Nephron progenitor cell (in vitro differentiated cells): ENCODE data around the gene CRHR2.

ENCODE experiments used
- DNase-seq: peaks from one replicate; pipeline ENCODE4 v3.0.0; 2021
- H3K27ac Mint-ChIP-seq: 2 replicates; pipeline ENCODE4 v1.8.0; 2021; ENCODE audit warnings: mild to moderate bottlenecking, moderate library complexity, mixed read lengths
- H3K27me3 Mint-ChIP-seq: 2 replicates; pipeline ENCODE4 v1.8.0; 2021; ENCODE audit warnings: mild to moderate bottlenecking, low read depth, mixed read lengths; ENCODE audit not compliant: poor library complexity
- H3K36me3 Mint-ChIP-seq: 2 replicates; pipeline ENCODE4 v1.8.0; 2021; ENCODE audit warnings: low read depth, mixed read lengths
- H3K4me1 Mint-ChIP-seq: 2 replicates; pipeline ENCODE4 v1.8.0; 2021; ENCODE audit warnings: mixed read lengths
- H3K4me3 Mint-ChIP-seq: 2 replicates; pipeline ENCODE4 v1.8.0; 2021; ENCODE audit warnings: mild to moderate bottlenecking, moderate library complexity, mixed read lengths
- H3K9me3 Mint-ChIP-seq: 2 replicates; pipeline ENCODE4 v1.8.0; 2021; ENCODE audit warnings: mild to moderate bottlenecking, moderate library complexity, mixed read lengths
- TF ChIP-seq, protein P1 (sequence below): fragments of 200-600 bp; sonication (generic); IDR thresholded peaks from 2 replicates; pipeline ENCODE4 v1.5.0; 2021; ENCODE audit warnings: antibody characterized with exemption

The CRHR2 gene

DNA sequence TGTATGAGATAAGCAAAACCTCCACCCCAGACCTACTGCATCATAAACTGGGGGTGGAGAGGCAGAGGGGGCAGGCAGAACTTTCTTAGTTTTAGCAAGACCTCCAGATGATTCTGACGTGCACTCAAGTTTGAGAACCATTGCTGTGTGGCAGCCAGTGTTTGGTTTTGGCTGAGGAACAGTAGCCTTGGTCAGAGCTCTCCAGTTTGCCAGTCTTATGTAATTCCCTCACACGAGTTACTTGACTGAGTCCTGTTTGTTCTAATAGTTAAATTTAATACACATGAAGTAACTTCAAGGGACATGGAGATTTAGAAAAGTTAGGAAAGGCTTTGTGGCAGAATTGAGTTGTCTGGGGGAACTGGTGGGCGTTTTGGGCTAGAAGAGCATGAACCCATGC lies 49.0 kb downstream of the CRHR2 start:
- H3K27ac Mint-ChIP-seq = peak overlapping the region; percentile 64
- H3K4me3 Mint-ChIP-seq = no peak overlapping the region
- no peaks in the 10 kb centered on the region for H3K4me1 Mint-ChIP-seq
- H3K9me3 Mint-ChIP-seq = peaks cover 3% of the 10 kb centered on the region
- DNase-seq = no peak
- TF ChIP-seq, protein P1, sequence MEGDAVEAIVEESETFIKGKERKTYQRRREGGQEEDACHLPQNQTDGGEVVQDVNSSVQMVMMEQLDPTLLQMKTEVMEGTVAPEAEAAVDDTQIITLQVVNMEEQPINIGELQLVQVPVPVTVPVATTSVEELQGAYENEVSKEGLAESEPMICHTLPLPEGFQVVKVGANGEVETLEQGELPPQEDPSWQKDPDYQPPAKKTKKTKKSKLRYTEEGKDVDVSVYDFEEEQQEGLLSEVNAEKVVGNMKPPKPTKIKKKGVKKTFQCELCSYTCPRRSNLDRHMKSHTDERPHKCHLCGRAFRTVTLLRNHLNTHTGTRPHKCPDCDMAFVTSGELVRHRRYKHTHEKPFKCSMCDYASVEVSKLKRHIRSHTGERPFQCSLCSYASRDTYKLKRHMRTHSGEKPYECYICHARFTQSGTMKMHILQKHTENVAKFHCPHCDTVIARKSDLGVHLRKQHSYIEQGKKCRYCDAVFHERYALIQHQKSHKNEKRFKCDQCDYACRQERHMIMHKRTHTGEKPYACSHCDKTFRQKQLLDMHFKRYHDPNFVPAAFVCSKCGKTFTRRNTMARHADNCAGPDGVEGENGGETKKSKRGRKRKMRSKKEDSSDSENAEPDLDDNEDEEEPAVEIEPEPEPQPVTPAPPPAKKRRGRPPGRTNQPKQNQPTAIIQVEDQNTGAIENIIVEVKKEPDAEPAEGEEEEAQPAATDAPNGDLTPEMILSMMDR = no peak
- no peaks in the 10 kb centered on the region for H3K27me3 Mint-ChIP-seq
- peaks cover 68% of the 10 kb centered on the region for H3K36me3 Mint-ChIP-seq

DNA sequence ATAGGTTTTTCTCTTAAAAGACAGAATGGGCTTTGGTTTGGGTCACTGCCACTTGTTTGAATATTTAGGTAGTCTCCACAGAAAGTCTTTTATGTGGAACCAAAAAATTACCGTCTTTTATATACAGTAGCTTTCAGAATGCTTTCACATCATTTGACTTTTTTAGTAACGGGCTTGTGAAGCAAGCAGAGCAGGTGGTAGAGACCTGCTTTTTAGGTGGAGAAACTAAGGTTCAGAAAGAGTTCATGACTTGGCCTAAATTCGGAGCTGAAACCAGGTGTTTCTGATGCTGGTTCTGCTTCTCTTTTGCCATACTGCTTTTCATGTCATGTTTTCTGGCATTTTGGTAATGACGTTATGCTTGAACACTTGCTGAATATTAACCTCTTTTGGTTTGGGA lies 51.3 kb downstream of the CRHR2 start:
- no peak for DNase-seq
- TF ChIP-seq, protein P1 = no peak
- Mint-ChIP-seq H3K9me3 (peaks cover 3% of the 10 kb centered on the region), H3K27ac (no peak overlapping the region), H3K4me1 (no peaks in the 10 kb centered on the region), H3K27me3 (no peaks in the 10 kb centered on the region), H3K36me3 (peaks cover 76% of the 10 kb centered on the region), H3K4me3 (no peak overlapping the region)

DNA sequence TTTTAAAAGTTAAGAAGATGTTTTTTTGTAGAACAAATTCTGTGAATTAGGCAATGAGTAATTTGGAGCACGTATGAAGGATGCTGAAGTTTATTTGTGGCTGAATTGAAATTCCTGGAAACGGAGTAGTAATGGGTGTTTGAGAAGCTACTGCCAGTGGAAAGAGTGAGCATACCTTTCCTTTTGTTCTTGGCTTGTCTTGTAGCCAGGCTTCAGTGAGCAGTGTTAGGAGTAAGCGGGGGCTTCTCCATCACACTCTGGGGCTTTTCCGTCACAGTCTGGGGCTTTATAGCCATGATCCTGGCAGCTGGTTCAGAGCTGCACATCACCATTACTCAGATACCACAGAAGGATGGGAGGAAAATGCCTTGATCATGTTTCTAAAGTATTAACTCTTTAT lies 55.2 kb downstream of the CRHR2 start:
- no peaks in the 10 kb centered on the region for H3K4me1 Mint-ChIP-seq
- TF ChIP-seq, protein P1 = no peak
- H3K4me3 Mint-ChIP-seq = no peak overlapping the region
- H3K27ac Mint-ChIP-seq = peak overlapping the region; percentile 29
- no peaks in the 10 kb centered on the region for H3K27me3 Mint-ChIP-seq
- H3K36me3 Mint-ChIP-seq = peaks cover 74% of the 10 kb centered on the region
- no peaks in the 10 kb centered on the region for H3K9me3 Mint-ChIP-seq
- no peak for DNase-seq

DNA sequence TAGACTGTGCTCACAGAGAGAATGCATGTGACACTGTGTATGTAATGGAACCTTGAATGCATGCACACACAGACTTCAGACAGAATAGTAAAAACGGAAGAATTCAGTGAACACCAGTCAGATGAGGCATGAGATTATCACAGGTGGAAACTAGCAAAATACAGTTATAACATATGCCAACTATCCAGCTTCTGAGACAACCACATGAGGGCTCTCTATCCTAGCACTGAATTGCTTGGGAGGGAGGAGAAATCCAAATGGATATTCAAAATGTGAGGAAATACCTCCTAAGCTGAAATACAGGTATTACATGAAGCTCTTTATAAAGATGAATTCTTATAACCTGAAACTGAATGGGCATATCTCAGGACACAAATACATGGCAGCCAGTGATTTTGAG lies 57.0 kb downstream of the CRHR2 start:
- no peaks in the 10 kb centered on the region for H3K9me3 Mint-ChIP-seq
- H3K27ac Mint-ChIP-seq = no peak overlapping the region
- H3K4me3 Mint-ChIP-seq = no peak overlapping the region
- no peak for DNase-seq
- H3K36me3 Mint-ChIP-seq = peaks cover 76% of the 10 kb centered on the region
- H3K27me3 Mint-ChIP-seq = no peaks in the 10 kb centered on the region
- H3K4me1 Mint-ChIP-seq = no peaks in the 10 kb centered on the region
- TF ChIP-seq, protein P1 = no peak

DNA sequence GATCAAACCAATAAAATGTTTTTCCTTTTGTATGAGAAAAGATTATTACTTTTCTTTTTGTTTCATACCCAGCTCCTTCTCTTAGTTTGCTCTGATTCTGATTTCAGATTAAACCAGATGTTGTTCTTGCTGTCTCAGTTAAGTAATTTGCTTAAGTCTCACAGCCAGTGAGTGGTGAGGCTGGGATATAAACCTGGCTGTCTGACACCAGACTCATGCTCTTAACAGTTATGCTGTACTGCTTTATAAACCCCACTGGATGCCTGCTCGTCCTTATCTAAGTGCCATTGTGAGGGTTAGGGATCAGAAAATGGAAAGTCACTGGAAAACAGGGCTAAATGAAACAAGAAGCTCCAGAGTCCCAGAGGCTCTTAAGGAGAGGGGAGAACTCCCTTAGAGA lies 63.3 kb downstream of the CRHR2 start:
- Mint-ChIP-seq H3K4me1 (no peaks in the 10 kb centered on the region), H3K27ac (no peak overlapping the region), H3K9me3 (no peaks in the 10 kb centered on the region), H3K27me3 (no peaks in the 10 kb centered on the region), H3K4me3 (no peak overlapping the region), H3K36me3 (peaks cover 83% of the 10 kb centered on the region)
- TF ChIP-seq, protein P1 = no peak
- DNase-seq = no peak

DNA sequence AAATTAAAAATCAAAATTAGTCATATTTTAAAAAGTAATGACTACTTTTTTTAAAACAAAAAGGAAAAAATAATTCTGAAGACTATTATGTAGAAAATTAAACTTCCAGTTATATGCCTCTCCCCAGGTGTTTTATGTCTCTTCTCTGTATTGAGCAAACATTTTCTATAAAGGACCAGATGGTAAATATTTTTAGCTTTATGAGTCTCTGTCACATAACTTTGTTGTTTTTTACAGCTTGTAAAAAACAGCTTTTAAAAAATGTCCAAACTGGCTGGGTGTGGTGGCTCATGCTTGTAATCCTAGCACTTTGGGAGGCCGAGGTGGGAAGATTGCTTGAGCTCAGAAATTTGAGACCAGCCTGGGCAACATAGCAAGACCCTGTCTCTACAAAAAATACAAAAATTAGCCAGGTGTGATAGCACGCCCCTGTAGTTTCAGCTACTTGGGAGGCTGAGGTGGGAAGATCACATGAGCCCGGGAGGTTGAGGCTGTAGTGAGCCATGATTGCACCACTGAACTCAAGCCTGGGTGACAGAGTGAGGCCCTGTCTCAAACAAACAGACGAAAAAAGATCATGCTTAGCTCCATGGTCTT lies 64.1 kb downstream of the CRHR2 start:
- no peaks in the 10 kb centered on the region for H3K27me3 Mint-ChIP-seq
- peaks cover 83% of the 10 kb centered on the region for H3K36me3 Mint-ChIP-seq
- H3K9me3 Mint-ChIP-seq = no peaks in the 10 kb centered on the region
- H3K27ac Mint-ChIP-seq = no peak overlapping the region
- H3K4me3 Mint-ChIP-seq = no peak overlapping the region
- no peaks in the 10 kb centered on the region for H3K4me1 Mint-ChIP-seq
- DNase-seq = no peak
- TF ChIP-seq, protein P1 = no peak
